Measurements from ENCODE around the gene PCYT2.

- TF ChIP-seq POLR2AphosphoS5 (IDR thresholded peaks at IDR 0.05) (no peak), POLR2A (IDR thresholded peaks at IDR 0.05) (no peak), EP300 (IDR thresholded peaks at IDR 0.05; ENCODE audit: low read depth) (no peak)
- TF ChIP-seq, protein P1, sequence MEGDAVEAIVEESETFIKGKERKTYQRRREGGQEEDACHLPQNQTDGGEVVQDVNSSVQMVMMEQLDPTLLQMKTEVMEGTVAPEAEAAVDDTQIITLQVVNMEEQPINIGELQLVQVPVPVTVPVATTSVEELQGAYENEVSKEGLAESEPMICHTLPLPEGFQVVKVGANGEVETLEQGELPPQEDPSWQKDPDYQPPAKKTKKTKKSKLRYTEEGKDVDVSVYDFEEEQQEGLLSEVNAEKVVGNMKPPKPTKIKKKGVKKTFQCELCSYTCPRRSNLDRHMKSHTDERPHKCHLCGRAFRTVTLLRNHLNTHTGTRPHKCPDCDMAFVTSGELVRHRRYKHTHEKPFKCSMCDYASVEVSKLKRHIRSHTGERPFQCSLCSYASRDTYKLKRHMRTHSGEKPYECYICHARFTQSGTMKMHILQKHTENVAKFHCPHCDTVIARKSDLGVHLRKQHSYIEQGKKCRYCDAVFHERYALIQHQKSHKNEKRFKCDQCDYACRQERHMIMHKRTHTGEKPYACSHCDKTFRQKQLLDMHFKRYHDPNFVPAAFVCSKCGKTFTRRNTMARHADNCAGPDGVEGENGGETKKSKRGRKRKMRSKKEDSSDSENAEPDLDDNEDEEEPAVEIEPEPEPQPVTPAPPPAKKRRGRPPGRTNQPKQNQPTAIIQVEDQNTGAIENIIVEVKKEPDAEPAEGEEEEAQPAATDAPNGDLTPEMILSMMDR (IDR thresholded peaks at IDR 0.05), result no peak
Measured at GRCh38 chr17:81934850-81935708, 23.9 kb upstream of the PCYT2 start.
